ENCODE results near the gene CTDP1.
A peak's percentile ranks its signal among the peaks of the same experiment; 100 is the strongest.

Gene CTDP1

GRCh38 chr18:79765491-79766245 is 86.1 kb downstream of the CTDP1 start:
- DNase-seq (ENCODE audit: low spot score) = no peak

DNA sequence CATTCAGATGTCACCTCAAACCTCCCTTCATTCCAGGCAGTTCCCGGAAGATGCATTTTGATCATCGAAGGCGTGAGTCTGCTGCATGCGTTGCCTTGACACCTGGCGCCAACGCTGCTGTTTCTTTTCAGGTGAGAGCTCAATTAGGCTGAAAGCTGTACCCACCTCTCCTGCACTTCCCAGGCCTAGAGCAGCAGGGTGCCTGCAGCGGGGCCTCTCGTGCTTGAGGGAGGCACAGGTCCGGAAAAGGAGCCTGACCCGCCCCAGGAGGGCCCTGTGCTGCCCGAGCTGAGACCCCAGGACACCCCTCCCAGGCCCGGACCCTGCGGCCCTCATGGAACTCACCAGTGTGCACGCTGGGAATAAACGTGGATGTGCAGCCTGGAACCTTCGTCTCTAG is 86.7 kb downstream of the CTDP1 start:
- no peak for DNase-seq (ENCODE audit: low spot score)

DNA sequence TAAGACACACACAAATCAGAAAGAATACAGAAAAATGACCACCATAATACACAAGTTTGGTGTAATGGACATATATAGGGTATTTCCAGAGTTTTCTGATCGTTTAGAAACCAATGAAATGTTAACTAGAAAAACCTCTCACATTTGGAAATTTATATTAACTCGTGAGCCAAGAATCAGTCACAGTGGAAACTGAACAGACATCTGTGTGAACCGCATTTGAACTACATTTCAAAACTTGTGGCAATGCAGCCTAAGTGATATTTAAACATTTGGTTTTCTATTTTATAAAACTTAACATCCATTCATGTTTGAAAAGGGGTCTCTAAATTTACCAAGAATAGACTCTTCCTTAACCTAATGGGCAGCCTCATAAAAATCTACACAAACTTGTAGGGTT is 89.1 kb downstream of the CTDP1 start:
- DNase-seq (ENCODE audit: low spot score) = no peak

DNA sequence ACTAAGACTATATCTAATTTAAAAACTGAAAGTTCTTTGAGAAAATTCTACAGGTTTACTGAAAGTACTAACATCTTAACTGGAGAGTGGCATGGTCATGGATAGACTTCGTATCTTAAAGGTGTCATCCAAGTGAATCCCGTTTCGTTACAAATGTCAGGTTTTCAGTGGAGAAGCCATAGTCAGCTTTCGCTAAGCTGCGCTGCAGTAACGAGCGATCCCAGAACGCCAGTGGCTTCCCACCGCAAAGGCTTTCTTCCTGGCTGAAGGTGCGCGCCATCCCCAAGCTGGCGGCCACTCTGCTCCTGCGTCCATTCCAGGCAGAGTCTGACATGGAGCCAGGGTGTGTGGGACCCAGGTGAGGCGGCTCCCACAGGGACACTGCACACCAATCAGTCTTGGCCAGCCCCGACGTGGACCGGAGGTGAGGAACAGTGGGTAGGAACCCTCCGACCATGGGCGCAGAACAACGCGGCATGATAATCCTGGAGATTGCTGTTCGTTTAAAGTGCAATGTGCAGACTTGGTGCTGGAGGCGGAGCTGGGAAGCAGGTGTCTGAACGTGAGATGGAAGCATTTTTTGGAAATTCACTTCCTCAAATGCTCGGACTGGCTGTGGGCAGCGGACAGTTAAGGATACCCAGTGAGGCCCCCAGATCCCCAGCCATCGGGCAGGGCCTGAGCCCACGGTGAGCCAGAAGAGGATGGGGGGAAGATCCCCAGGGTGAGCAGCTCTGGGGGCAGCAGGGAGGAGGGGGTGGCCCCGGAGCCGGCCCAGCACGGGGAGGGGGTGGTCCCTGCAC is 90.3 kb downstream of the CTDP1 start:
- DNase-seq (ENCODE audit: low spot score) = no peak

DNA sequence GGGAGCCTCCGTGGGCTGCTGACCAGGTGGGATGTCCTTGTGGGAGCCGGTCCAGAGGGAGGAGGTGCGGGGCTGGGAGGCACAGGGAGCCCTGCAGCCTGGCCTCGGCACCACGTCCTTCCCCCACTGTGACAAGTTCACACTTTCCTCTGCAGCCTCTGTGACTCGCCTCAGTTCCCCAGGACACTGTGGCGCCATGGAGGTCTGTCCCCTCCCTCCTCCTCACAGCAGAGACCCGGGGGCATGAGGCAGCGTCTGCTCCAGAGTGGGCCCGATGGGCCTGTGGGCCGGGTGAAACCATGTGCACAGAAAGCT is 90.9 kb downstream of the CTDP1 start:
- DNase-seq (ENCODE audit: low spot score) = no peak

DNA sequence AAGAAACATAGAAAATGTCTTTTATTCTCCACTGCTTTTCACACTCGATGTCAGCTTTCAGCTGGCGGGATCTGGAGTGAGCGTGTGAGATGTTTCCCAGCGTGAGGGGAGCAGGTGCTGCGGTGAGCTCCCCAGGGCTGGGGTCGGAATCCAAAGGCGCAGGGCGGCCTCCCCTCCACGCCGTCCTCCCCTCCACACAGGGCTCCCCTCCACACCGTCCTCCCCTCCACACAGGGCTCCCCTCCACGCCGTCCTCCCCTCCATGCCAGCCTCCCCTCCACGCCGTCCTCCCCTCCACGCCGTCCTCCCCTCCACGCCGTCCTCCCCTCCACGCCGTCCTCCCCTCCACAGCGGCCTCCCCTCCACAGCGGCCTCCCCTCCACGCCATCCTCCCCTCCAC is 91.2 kb downstream of the CTDP1 start:
- no peak for DNase-seq (ENCODE audit: low spot score)

DNA sequence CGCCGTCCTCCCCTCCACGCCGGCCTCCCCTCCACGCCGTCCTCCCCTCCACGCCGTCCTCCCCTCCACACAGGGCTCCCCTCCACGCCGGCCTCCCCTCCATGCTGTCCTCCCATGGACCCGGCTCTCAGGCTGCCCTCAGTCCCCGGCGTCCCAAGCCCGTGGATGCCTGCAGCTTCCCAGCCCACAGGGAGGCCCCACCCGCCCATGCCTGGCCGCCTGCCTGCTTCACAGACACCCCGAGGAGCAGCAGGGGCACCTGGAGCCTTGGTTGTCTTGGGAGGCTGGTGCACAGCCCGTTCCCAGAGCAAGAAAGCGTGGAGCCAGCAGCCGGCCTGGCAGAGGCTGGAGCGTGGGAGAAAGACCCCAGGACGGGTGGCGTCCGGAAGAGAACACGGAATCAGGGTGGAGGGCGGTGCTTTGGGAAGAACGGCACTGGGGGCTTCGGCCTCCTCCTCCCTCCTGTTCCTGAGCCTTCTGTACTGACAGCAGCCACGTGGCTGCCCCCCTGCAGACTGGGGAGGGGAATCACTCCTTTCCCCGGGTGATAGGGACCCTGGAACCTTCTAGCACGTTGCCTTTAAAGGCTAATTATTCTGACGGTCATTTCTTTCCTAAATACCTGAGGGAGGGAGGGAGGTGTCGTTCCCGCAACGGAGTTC is 92.0 kb downstream of the CTDP1 start:
- no peak for DNase-seq (ENCODE audit: low spot score)

GRCh38 chr18:79772108-79772864 is 92.7 kb downstream of the CTDP1 start:
- DNase-seq (ENCODE audit: low spot score) = no peak

- DNase-seq (ENCODE audit: low spot score) = no peak
These were observed 93.5 kb downstream of the CTDP1 start for GRCh38 chr18:79772865-79773696.

DNA sequence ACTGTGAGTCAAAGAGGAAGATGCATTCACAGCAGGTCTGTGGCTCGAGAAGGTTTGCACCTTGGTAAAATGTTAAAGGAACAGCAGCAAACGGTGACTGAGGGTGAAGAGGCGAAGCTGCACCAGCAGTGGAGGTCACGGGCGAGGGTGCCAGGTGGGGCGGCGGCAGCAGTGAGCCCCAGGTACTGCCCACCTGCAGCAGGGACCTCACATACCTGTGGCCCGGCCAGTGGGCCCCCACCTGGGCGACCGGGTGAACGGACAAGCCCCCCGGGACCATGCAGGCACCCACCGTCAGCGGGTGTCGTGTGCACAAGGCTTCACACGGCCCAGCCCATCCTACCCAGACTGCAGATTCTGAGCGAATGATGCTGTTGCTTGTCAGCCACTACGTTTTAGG is 94.5 kb downstream of the CTDP1 start:
- no peak for DNase-seq (ENCODE audit: low spot score)

DNA sequence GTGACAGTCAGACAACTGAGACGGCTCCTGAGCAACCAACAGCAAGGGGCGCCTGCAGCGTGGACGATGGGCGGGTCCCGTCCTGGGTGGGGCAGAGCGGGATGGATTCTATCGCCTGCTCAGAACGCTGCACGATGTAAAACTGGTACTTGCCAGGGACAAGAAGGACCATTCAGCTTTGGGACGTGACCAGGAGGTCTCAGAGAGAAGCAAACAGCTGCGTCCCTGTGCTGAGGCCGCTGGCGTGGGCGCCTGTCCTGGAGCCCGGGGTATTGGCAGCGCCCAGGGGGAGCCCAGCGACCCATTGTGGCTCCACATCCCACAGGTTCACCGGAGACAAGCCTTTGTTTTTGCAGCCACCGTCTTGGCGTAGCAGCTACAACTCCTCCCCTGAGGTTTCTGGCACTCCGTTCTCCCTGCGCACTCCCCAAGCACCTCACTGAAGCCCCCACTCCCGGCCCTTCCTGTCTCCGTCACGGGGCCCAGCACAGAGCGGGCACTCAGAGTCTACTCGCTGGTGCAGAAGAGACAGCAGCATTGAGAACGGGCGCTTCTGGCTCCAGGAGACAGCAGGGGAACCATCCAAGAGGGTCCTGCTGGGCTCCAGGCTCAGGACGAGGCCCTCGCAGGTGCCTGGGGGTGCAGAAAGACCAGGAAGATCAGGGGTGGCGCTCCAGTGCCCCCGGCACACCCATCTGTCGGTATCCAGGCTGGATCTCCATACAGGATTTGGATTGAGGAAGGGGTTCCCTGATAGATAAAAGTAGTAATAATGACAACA is 96.0 kb downstream of the CTDP1 start:
- DNase-seq (ENCODE audit: low spot score) = no peak

DNA sequence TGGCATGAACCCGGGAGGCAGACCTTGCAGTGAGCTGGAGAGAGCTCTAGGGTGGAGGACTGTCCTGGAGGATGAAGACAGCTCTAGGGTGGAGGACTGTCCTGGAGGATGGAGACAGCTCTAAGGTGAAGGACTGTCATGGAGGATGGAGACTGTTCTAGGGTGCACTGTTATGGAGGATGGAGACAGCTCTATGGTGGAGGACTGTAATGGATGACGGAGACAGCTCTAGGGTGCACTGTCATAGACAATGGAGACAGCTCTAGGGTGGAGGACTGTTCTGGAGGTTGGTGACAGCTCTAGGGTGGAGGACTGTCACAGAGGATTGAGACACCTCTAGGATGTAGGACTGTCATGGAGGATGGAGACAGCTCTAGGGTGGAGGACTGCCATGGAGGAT is 97.1 kb downstream of the CTDP1 start:
- DNase-seq (ENCODE audit: low spot score) = no peak

GRCh38 chr18:79778291-79778791 is 98.7 kb downstream of the CTDP1 start:
- DNase-seq (ENCODE audit: low spot score) = no peak

GRCh38 chr18:79779021-79779699 is 99.6 kb downstream of the CTDP1 start:
- DNase-seq (ENCODE audit: low spot score) = no peak

- no peak for DNase-seq (ENCODE audit: low spot score)
These were observed 100.1 kb downstream of the CTDP1 start for GRCh38 chr18:79779700-79780190.

GRCh38 chr18:79780547-79780946 is 100.9 kb downstream of the CTDP1 start:
- DNase-seq (ENCODE audit: low spot score) = no peak

DNA sequence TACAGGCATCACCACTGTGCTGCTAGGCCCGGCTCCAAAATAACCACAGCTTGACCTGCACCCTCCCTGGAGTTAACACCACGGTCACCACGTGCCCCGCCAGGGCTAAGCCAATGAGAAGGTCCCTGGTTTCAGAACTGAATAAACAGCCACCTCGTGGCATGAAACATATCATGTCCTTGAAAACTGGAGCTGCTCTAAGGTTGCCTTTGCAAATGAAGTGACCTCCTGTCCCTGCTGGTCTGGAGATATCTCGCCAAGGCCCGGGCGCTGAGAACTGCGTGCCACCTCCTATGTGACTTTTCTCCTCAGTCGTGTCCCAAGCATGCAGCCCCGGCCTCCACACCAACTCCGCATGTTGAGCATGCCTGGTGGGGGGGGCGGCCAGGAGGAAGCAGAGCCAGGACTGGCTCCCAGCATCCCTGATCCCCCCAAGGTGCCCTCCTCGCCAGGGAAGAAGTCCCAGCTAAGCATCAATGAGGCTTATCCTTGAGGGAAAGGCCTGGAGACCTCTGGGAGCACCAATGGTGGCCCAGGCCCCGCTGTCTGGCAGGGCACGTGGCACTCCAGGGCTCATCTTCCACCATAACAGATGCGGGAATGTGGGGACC is 101.8 kb downstream of the CTDP1 start:
- no peak for DNase-seq (ENCODE audit: low spot score)

DNA sequence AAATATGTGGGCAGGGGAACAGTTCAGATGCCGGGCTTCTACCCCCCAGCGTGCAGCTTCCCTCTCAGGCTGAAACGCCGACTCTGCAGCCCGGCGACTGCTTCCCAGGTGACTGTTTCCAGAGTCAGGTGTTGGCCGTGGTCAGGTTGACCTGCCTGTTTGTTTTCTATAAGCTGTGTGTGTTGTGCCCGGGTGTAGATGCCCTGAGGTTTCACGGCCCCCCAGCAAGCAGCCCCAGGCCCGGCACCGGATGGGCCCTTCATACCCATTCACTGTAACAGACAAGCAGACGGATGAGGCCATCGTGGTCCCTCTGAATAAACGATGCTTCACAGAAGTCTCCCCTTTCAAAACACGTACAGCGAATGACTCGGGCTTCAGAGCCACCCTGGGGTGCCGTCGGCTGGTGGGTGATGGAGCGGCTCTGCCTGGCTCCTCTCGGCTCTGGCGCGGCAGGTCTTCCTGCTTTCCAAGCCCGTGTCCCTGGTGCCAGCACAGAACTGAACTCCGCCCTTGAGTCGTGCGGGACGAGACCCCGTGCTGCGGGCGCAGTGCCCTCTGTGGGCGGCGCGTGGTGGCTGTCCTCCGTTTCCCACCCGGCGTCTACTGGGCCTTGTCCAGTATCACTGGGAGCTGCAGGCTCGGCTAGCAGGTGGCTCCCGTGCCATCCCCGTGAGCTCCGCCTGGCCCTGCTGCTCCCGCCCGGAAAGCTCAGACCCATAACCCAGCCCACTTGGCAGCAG is 103.1 kb downstream of the CTDP1 start:
- DNase-seq (ENCODE audit: low spot score) = peak; percentile 62

Measured in iPS-NIHi11 (cell line).